ENCODE data around the gene MMP19.
"Not testable (repeated sequence)": the region's sequence is repeated elsewhere in the genome, so short reads cannot be mapped to it uniquely, and the experiment has no call there.

The MMP19 gene, protein sequence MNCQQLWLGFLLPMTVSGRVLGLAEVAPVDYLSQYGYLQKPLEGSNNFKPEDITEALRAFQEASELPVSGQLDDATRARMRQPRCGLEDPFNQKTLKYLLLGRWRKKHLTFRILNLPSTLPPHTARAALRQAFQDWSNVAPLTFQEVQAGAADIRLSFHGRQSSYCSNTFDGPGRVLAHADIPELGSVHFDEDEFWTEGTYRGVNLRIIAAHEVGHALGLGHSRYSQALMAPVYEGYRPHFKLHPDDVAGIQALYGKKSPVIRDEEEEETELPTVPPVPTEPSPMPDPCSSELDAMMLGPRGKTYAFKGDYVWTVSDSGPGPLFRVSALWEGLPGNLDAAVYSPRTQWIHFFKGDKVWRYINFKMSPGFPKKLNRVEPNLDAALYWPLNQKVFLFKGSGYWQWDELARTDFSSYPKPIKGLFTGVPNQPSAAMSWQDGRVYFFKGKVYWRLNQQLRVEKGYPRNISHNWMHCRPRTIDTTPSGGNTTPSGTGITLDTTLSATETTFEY

DNA sequence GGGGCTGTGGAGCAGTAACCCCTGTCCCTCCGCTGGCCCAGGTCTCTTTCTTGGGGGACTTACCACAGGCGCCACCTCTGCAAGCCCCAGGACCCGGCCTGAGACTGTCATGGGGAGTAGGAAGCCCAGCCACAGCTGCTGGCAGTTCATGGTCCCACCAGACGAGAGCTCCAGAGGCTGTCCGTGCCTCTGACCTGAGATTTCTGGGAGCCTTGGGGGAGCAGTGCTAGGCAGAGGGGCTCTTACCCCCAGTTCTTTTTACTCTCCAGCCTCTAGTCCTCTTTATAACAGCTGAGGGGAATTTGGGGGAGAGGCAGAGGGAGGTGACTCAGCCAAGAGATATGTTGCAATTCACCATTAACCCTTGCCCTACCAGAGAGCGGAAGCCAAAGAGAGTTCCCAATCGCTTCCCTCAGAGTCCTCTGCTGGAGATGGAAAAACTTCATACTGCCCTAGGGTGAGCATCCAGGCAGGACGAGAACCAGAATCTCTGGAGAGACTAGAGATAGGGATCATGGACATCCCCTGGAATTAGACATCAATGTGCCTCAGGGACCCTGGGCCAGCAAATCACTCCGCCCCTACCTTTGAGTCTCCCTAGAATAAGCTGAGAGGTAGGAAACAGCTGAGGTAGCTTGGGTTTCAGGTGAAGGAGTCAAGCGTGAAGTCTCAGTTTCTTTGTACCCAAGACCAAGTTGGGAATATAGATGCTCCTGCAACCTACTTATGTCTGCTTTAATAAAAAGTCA lies at the start of gene MMP19:
MMP19 (minus strand) TSS at position 256 of the 749 bp plus-strand sequence; CDS start at position 150, 106 bp downstream.
- DNase-seq = no peak

DNA sequence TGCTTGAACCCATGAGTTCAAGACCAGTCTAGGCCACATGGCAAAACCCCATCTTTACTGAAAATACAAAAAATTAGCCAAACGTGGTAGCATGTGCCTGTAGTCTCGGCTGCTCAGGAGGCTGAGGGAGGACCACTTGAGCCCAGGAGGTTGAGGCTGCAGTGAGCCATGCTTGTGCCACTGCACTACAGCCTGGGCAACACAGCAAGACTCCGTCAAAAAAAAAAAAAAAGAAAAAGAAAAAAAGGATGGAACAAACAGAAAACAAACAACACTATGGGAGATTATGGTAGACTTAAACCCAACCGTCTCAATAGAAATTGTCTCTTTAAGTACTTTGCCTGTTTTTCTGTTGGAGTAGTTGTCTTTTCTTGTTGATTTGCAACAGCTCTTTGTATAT lies 48.6 kb upstream of the MMP19 start:
- no peak for DNase-seq

DNA sequence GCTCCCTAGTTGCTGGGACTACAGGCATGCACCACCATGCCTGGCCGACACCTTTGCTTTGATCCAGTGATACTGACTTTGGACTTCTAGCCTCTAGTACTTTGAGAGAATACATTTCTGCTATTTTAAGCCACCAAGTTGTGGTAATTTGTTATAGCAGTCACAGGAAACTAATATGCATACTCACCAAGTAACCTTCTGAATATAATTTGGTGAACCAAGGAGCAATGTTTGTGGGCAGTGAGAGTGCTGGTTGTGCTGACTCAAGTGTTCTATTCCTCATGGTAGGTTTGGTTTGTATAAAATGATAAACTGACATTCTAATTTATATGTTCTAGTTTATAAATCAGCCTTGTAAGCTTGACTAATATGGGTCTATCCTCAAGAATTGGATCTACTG lies 42.4 kb upstream of the MMP19 start:
- no peak for DNase-seq

DNA sequence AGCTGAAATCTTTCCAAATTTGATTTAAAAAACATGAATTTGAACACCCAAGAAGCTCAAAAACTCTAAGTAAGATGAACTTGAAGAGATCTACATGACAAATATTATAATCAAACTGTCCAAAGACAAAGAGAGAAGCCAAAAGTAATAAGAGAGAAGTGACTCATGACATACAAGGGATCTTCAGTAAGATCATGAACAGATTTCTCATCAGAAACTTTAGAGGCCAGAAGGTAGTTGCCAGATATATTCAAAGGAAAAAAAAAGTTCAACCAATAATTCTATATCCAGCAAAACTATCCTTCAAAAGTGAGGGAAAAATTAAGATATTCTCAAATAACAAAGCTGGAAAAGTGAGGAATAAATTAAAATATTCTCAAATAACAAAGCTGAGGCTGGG lies 35.1 kb upstream of the MMP19 start:
- no peak for DNase-seq

DNA sequence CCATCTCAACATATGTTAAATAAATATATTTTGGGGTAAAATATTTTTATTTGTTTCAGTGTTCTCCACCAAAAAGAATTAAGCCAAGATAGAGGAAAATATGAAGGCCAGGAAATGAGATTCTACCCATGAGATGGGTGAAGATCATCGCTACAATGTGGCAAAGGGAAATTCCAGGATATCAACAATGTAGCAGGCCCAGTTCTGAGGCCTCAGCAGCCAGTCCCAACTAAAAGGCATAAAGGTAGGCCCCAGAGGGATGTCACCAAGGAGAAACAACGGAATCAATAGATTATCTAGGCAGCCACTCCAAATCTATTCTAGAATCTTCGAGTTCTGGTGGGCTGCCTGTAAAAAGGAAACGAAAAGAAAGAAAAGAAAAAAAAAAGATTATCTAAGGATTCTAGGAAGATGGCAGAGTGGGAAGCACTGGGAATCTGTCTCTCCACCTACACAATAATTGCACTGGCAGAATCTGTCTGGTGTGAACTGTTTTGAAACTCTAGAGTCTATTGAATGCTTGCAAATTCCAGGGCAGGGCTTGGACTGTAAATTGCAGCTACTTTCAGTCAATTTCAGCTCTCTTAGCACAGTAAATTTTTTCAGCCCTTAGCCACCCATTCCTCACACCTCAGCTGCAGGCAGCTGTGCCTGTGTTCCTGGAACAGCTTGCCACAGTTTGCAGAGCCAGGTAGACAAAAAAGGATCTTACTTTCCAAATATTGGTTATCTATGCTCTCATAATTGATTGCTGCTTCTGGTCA lies 33.1 kb upstream of the MMP19 start:
- no peak for DNase-seq

DNA sequence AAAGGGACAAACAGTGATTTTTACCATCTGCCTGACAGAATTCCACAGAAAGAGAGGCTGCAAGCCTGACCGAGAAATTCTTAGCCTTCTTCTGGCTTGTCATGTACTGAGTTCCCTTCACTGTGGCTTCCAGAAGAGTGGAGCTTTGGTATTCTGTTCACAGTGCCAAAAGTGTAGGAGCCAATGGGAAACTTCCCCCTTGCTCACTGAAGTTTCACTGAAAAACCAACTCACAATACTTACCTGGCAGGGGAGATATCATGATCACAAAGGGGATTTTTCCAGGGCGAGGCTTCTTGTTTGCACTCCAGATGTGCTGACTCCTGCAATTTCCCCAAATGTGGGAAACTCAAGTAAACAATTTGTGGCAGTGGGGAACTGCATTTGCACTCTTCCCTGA lies 31.7 kb upstream of the MMP19 start:
- DNase-seq = no peak

DNA sequence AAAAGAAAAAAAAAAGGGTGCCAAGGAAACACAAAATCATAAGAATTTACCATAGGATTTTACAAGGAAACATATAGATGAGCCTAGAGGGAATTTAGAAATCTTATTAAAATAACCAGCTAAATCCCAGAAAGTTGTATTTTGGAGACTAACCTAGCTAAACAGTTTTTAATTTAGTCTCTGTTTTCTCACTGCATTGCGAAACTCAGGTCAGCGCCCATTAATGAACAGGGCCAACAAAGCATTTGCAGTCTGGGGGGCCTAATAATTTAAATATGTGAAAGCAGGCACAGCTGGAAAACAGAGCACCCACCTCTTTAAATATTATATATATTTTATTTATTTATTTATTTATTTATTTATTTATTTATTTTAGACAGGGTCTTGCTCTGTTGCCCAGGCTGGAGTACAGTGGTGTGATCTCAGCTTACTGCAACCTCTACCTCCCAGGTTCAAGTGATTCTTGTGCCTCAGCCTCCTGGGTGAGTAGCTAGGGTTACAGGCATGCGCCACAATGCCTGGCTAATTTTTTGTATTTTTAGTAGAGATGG lies 23.8 kb upstream of the MMP19 start:
- not testable (repeated sequence) for DNase-seq

DNA sequence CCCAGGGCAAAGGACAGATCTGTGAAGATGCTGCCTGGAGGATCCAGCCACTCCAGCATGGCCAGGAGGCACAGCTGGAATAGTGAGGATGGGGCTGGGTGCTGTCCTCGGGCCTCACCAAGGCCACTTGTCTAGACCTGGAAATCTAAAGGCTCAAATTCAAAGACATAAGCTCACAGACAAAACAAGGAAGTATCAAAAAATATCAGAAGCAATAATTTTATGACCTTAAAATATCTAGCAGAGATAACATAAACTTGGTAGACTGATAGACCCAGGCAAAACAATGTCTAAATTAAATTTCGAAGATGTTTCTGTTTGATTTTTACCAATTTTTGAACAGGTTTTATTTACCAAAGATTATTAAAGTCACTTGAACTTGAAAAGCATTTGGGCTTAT lies 22.6 kb upstream of the MMP19 start:
- no peak for DNase-seq

DNA sequence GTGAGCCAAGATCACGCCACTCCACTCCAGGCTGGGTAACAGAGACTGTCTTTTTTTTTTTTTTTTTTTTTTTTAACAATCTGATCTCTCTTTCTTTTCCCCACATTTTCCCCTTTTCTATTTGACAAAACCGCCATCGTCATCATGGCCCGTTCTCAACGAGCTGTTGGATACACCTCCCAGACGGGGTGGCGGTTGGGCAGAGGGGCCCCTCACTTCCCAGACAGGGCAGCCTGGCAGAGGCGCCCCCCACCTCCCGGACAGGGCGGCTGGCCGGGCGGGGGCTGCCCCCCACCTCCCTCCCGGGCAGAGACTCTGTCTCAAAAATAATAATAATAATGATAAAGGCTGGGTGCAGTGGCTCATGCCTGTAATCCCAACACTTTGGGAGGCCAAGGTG lies 20.2 kb upstream of the MMP19 start:
- DNase-seq = not testable (repeated sequence)

DNA sequence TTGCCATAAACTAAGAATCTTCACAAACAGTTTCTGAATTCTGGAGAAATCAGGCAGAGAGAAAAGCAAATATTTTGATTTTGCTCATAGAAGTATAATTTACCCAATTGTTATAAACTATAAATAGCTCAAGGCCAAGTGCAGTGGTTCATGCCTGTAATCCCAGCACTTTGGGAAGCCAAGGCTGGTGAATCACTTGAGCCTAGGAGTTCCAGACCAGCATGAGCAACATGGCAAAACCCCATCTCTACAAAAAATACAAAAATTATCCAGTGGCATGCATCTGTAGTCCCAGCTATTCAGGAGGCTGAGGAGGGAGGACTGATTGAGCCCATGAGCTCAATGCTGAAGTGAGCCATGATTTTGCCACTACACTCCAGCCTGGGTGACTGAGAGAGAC lies 19.6 kb upstream of the MMP19 start:
- no peak for DNase-seq

DNA sequence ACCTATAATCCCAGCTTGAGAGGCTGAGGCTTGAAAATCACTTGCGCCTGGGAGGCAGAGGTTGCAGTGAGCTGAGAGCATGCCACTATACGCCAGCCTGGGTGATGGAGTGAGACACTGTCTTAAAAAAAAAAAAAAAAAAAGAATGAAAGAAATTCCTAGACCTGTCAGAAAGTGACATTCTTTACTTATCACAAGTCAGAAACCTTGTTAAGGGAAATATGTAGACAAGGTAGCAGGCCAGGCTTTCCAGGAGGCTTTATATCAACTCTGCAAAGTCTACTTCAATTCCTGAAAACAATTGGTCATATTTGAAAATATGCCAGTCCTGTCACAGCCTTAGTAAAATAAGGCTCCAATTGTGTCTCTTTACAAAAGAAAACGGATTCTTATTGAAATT lies 19.1 kb upstream of the MMP19 start:
- DNase-seq = no peak

DNA sequence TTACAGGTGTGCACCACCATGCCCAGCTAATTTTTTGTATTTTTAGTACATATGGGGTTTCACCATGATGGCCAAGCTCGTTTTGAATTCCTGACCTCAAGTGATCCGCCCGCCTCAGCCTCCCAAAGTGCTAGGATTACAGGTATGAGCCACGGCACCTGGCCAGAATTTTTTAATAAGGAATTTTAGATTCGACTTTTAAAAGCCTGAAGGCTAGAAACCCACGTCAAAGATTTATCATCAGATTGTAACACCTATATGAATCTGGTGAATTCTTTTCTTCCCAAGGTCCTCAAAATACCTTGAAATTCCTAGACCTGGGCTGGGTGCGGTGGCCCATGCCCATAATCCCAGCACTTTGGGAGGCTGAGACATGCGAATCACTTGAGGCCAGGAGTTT lies 18.7 kb upstream of the MMP19 start:
- no peak for DNase-seq

DNA sequence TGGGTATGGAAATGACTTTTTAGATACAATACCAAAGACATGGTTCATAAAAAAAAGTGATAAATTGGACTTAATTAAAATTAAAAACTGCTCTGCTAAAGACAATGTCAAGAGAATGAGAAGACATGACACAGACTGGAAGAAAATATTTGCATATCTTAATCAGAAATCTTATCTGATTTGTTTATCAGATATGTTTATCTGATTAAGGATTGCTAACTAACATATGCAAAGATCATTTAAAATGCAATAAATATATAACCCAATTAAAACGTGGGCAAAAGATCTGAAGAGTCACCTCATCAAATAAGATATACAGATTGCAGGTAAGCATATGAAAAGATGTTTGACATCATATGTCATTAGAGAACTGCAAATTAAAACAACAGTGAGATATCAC lies 10.0 kb upstream of the MMP19 start:
- no peak for DNase-seq

DNA sequence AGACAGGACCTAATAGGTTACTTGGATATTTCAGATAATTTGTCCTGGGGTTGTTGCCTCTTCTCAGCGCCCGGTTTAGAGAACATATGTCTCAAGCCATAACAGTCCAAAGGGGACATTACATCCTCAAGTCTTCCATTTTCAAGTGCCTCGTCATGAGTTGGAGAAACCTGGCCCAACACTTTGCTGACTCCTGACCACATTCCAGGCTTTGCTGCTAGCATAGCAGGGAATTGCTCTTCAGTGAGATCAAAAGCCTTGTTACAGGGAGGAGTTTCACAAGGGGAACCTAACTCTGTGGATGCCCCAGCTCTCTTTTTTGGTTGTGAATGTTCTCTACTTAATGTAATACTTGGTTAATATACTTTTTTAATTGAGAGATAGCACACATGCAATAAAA lies 8.2 kb upstream of the MMP19 start:
- no peak for DNase-seq

DNA sequence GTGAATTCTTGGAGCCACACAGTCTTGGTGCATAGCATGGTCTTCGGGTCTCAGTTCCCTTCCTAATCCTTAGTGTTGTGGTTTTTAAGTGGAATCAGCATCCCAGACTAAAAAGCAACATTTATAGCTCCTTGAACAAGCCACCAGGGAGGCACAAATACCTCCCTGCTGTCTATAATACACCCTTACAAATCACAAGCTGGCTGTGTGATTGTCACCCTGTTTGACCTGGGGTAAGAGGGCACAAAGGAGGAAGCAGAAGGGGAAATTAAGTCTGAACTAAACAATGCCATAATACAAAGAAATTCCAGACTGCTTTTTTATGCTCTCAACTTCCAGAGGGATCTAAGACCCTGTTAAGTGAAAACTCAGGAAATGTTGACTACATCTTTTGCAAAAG lies 7.7 kb upstream of the MMP19 start:
- no peak for DNase-seq

DNA sequence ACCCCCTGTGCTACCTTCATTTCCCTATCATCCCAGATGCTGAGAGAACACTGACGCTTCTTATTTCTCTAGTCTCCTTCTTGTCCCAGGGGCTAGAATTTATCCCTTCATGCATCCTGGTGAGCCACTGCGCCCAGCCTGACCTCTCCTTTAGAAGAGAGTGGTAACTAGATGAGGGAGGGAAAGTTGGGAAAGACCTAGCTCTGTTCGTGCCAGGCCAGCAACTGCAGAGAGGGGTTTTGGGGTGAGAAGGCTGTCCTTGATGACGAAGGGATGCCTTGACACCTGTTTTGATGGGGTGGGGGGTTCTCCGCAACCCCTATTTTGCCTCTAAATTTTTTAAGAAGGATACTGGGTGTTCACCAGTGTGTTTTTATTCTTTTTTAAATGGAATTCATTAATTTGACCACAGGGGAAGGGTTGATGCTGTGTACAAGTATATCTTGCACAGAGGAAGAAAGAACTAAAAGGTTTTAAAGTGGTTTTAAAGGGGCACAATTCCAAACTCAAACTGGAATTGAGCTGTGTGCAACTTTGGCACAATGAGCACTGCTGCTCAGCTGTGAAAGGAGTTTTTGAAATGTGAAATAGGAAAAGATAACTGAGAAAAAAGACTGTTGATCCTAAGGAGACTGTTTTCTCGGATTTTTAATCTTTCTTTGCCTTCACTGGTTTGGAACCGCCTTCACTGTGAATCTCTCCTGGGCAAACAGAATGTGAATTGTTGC lies 7.0 kb upstream of the MMP19 start:
- DNase-seq = no peak

DNA sequence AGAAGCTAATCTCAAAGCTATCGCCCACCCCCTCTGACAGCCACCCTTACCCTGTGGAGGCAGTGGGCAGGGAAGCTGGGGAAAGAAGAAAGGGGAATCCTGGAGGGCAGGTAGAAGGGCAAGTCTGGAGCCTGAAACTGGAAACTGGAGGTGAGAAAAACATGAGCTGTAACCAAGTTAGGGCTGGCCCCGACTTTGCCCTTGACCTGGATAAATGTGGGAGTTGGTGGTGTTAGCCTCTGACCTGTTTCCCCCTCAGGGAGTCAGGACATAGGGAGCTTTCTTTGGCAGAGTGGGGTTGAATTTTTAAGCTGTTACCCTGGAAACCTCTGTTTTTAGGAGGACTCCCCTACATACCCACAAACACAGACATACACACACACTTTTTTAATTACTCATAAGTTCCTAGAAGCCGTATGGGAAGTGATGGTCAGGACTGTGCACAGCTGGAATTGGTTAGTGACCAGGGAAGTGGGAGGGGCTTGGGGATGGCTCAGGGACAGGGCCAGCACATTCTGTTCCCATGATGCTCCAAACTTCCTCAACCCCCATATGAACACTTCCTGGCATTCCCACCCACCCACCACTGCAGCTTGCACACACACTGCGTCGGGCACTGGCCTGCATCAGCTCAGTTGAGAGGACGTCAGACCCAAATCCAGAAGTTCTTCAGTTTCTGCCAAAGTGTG lies 5.0 kb upstream of the MMP19 start:
- DNase-seq = no peak

DNA sequence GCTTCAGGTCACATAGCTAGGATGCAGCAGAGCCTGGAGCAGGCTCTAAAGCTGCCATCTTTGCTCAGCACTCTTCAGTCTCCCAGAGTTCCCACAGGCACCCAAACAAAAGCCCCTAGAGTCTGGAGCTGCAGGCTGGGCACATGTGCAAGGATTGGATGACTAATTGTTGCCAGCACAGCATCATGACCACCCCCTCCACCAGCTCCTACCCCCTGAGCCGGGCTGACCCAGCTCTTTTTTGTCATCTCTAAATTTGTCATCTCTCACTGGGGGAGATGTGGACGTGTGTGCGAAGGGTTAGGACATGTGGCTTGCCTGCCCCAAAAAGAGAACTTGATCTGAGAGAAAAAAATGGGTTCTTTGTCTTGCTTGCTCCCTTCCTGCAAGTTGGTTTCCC lies 4.3 kb upstream of the MMP19 start:
- DNase-seq = no peak

DNA sequence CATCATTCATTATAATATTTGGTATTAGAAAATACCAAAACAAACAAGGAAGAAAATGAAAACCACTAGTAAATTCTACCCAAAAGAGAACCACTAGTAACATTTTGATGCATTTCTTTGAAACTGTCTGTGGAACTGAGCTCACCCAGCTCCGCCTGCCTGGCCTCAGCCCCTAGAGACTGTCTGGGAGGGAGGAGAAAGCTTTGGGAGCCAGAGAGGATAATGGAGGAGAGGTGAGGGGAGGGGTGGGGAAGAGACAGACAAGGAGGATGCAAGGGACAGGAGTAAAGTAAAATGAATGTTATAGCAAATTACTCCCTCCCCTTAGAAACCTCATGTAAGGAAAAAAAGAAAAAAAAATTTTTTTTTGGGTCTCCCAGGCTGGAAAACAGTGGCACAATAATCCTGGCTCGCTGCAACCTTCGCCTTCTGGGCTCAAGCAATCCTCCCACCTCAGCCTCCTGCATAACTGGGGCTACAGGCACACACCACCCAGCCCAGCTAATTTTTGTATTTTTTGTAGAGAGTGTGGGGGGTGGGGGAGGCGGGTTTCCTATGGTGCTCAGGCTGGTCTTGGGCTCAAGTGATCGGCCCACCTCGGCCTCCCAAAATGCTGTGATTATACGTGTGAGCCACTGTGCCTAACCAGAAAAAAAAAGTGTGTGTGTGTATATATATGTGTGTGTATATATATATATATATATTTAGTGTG lies 3.2 kb upstream of the MMP19 start:
- no peak for DNase-seq

DNA sequence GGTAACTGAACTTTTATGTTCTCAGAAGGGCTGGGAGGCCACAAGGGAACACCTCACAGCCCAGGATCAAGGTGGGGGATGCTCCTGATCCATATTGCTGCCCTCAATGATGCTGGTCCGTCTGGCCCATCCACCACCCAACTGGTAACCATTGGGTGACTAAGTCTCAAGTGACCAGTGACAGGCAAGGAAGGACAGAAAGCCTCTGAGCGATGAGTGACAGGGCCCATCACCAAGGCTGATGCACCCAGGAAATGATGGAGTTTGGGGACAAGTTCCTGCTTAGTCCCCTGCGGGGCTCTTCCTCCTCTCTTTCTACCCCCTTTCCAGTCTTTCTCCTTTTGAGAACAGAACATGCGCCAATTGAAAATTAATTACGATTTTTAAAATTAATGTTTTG lies 2.6 kb upstream of the MMP19 start:
- DNase-seq = no peak

DNA sequence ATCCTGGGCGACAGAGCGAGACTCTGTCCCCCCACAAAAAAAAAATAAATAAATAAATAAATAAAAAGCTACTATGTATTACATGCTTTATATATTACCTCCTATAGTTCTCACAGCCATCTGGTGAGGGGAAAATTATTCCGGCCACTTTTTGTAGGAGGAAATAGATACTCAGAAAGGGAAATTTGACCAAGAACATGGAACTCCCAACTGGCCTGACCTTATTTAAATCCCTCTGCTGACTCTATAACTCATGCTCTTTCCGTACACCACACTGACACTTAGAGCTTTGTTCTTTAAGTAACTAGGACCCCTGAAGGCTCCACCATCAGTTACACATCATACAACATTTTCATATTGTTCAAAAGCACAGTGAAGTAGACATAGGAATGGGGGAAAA lies 2.2 kb upstream of the MMP19 start:
- no peak for DNase-seq
